ENCODE results near the gene DYRK1A.

The DYRK1A gene

DNA sequence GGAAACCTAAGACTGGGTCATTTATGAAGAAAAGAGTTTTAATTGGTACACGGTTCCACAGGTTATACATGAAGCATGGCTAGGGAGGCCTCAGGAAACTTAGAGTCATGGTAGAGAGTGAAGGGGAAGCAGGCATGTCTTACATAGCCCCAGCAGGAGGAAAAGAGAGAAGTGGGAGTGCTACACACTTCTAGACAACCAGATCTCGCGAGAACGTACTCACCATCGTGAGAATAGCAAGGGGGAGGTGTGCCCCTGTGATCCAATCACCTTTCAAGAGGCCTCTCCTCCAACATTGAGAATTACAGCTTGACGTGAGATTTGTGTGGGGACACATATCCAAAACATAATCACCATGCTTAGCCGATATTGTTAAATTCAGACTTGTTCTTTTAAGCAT is 62.8 kb downstream of the DYRK1A start:
- TF ChIP-seq, protein P1, sequence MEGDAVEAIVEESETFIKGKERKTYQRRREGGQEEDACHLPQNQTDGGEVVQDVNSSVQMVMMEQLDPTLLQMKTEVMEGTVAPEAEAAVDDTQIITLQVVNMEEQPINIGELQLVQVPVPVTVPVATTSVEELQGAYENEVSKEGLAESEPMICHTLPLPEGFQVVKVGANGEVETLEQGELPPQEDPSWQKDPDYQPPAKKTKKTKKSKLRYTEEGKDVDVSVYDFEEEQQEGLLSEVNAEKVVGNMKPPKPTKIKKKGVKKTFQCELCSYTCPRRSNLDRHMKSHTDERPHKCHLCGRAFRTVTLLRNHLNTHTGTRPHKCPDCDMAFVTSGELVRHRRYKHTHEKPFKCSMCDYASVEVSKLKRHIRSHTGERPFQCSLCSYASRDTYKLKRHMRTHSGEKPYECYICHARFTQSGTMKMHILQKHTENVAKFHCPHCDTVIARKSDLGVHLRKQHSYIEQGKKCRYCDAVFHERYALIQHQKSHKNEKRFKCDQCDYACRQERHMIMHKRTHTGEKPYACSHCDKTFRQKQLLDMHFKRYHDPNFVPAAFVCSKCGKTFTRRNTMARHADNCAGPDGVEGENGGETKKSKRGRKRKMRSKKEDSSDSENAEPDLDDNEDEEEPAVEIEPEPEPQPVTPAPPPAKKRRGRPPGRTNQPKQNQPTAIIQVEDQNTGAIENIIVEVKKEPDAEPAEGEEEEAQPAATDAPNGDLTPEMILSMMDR (IDR thresholded peaks at IDR 0.05; ENCODE audit: borderline replicate concordance, control extremely low read depth, extremely low read depth, insufficient read depth, missing control alignments), result no peak
- in situ Hi-C loops (cut with MboI; ENCODE audit: low sequenced_read_pairs, unreplicated experiment), result no loop called here
- no peak for DNase-seq (ENCODE audit: low spot score)

GRCh38 chr21:37430184-37430821 is 63.7 kb downstream of the DYRK1A start:
- no peak for DNase-seq (ENCODE audit: low spot score)
- in situ Hi-C loops (cut with MboI; ENCODE audit: low sequenced_read_pairs, unreplicated experiment), result no loop called here
- TF ChIP-seq, protein P1 (IDR thresholded peaks at IDR 0.05; ENCODE audit: borderline replicate concordance, control extremely low read depth, extremely low read depth, insufficient read depth, missing control alignments), result no peak

GRCh38 chr21:37431243-37431642 is 64.7 kb downstream of the DYRK1A start:
- in situ Hi-C loops (cut with MboI; ENCODE audit: low sequenced_read_pairs, unreplicated experiment), result no loop called here
- TF ChIP-seq, protein P1 (IDR thresholded peaks at IDR 0.05; ENCODE audit: borderline replicate concordance, control extremely low read depth, extremely low read depth, insufficient read depth, missing control alignments), result no peak
- DNase-seq (ENCODE audit: low spot score), result no peak

DNA sequence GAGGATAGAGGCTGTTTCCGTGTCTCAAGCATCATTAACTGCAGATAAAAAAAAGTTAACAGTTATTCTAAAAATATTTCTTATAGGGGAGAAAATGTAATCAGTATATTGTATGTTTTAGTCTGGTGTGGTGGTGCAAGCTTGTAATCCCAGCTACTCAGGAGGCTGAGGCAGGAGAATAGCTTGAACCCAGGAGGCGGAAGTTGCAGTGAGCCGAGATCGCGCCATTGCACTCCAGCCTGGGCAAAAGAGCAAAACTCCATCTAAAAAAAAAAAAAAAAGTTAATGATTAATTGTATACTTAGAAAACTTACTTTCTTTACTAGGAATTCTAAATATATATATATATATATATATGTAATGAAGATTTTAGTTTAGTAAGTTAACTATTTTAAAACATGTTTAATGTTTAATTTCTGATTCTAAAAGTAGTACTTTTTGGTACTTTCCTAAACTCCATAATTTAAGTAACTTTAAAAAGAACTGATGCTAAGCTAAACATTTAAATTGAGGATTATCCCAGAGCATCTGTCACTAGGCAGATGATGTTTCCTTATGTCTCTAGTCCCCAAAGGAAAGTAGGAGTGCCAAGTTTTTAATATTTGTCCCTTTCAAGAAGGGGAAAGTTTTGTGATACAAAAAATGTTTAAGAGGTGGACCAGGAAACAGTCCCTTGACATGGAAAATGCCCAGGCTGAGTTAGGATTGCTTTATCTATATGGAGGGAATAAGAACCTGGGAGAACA is 66.3 kb downstream of the DYRK1A start:
- no peak for DNase-seq (ENCODE audit: low spot score)
- TF ChIP-seq, protein P1 (IDR thresholded peaks at IDR 0.05; ENCODE audit: borderline replicate concordance, control extremely low read depth, extremely low read depth, insufficient read depth, missing control alignments), result no peak
- in situ Hi-C loops (cut with MboI; ENCODE audit: low sequenced_read_pairs, unreplicated experiment), result no loop called here

GRCh38 chr21:37433456-37433840 is 66.9 kb downstream of the DYRK1A start:
- TF ChIP-seq, protein P1 (IDR thresholded peaks at IDR 0.05; ENCODE audit: borderline replicate concordance, control extremely low read depth, extremely low read depth, insufficient read depth, missing control alignments), result no peak
- in situ Hi-C loops (cut with MboI; ENCODE audit: low sequenced_read_pairs, unreplicated experiment), result no loop called here

GRCh38 chr21:37435120-37435519 is 68.5 kb downstream of the DYRK1A start:
- TF ChIP-seq, protein P1 (IDR thresholded peaks at IDR 0.05; ENCODE audit: borderline replicate concordance, control extremely low read depth, extremely low read depth, insufficient read depth, missing control alignments), result no peak
- DNase-seq (ENCODE audit: low spot score), result no peak
- in situ Hi-C loops (cut with MboI; ENCODE audit: low sequenced_read_pairs, unreplicated experiment), result no loop called here

More at GRCh38 chr21:37433456-37433840, 66.9 kb downstream of the DYRK1A start:
- no peak for DNase-seq (ENCODE audit: low spot score)
